ENCODE results near the gene CCL20. TPM values are rescaled to one million over a fixed set of nuclear protein-coding genes. Genes with fewer than 3 reads are reported as not detected.
A peak's percentile ranks its signal among the peaks of the same experiment; 100 is the strongest.

The CCL20 gene
- total RNA-seq, 2 experiments from 2014 or later: 5.3 to 7.5 TPM

GRCh38 chr2:227812001-227812400 is 1.6 kb upstream of the CCL20 start:
- Mint-ChIP-seq H3K9me3 (no peaks in the 10 kb centered on the region), H3K4me1 (ENCODE audit: low read depth) (peaks cover 4% of the 10 kb centered on the region), H3K27ac (no peak overlapping the region), H3K36me3 (ENCODE audit: low read depth) (peaks cover 3% of the 10 kb centered on the region), H3K4me3 (no peak overlapping the region), H3K27me3 (peaks cover 7% of the 10 kb centered on the region)
- ChIA-PET CTCF (no interaction called here), POLR2A (no interaction called here)
- ATAC-seq (no peak), DNase-seq (no peak)
- TF ChIP-seq CTCF (IDR thresholded peaks at IDR 0.05): no peak
- intact Hi-C loops (cut with micrococcal nuclease): no loop called here

GRCh38 chr2:227813229-227813561 is 447 bp upstream of the CCL20 start:
- Mint-ChIP-seq H3K9me3 (no peaks in the 10 kb centered on the region), H3K27me3 (peaks cover 7% of the 10 kb centered on the region), H3K27ac (no peak overlapping the region), H3K36me3 (ENCODE audit: low read depth) (peaks cover 3% of the 10 kb centered on the region), H3K4me1 (ENCODE audit: low read depth) (peaks cover 11% of the 10 kb centered on the region), H3K4me3 (no peak overlapping the region)
- intact Hi-C loops (cut with micrococcal nuclease): no loop called here
- POLR2A ChIA-PET: no interaction called here
- CTCF ChIA-PET: interaction anchor here (1.3 kb wide), 1 partner anchor 40 kb away, joined by 4 read pairs; no protein-coding TSS in a partner anchor
- DNase-seq: no peak
- ATAC-seq: no peak
- no peak for TF ChIP-seq CTCF (IDR thresholded peaks at IDR 0.05)

GRCh38 chr2:227815066-227815465 is 1.4 kb downstream of the CCL20 start:
- CTCF ChIA-PET: interaction anchor here (1.0 kb wide), 1 partner anchor 49 kb away, joined by 3 read pairs; no protein-coding TSS in a partner anchor
- DNase-seq (no peak), ATAC-seq (no peak)
- POLR2A ChIA-PET: no interaction called here
- no peaks in the 10 kb centered on the region for H3K9me3 Mint-ChIP-seq
- H3K4me1 Mint-ChIP-seq (ENCODE audit: low read depth): peaks cover 18% of the 10 kb centered on the region
- H3K36me3 Mint-ChIP-seq (ENCODE audit: low read depth): no peaks in the 10 kb centered on the region
- H3K4me3 Mint-ChIP-seq: no peak overlapping the region
- intact Hi-C loops (cut with micrococcal nuclease): no loop called here
- H3K27me3 Mint-ChIP-seq: peaks cover 7% of the 10 kb centered on the region
- no peak for TF ChIP-seq CTCF (IDR thresholded peaks at IDR 0.05)
- H3K27ac Mint-ChIP-seq: no peak overlapping the region

GRCh38 chr2:227816507-227817294 is 3.1 kb downstream of the CCL20 start:
- no peak for TF ChIP-seq CTCF (IDR thresholded peaks at IDR 0.05)
- H3K27me3 Mint-ChIP-seq: peaks cover 9% of the 10 kb centered on the region

GRCh38 chr2:227817336-227817735 is 3.7 kb downstream of the CCL20 start:
- ChIA-PET POLR2A (no interaction called here), CTCF (interaction anchor here (1.1 kb wide), 1 partner anchor 12 kb away, joined by 5 read pairs; no protein-coding TSS in a partner anchor)
- Mint-ChIP-seq H3K36me3 (ENCODE audit: low read depth) (no peaks in the 10 kb centered on the region), H3K4me3 (no peak overlapping the region), H3K27me3 (peaks cover 11% of the 10 kb centered on the region), H3K9me3 (no peaks in the 10 kb centered on the region), H3K4me1 (ENCODE audit: low read depth) (peaks cover 18% of the 10 kb centered on the region), H3K27ac (peak overlapping the region; percentile 75)
- TF ChIP-seq CTCF (IDR thresholded peaks at IDR 0.05): no peak
- no peak for DNase-seq
- no peak for ATAC-seq
- intact Hi-C loops (cut with micrococcal nuclease): no loop called here

More at GRCh38 chr2:227816507-227817294, 3.1 kb downstream of the CCL20 start:
- no peak for ATAC-seq
- H3K27ac Mint-ChIP-seq: no peak overlapping the region
- peaks cover 18% of the 10 kb centered on the region for H3K4me1 Mint-ChIP-seq (ENCODE audit: low read depth)
- POLR2A ChIA-PET: no interaction called here
- intact Hi-C loops (cut with micrococcal nuclease): no loop called here
- H3K4me3 Mint-ChIP-seq: no peak overlapping the region
- no peaks in the 10 kb centered on the region for H3K36me3 Mint-ChIP-seq (ENCODE audit: low read depth)
- no peaks in the 10 kb centered on the region for H3K9me3 Mint-ChIP-seq
- no peak for DNase-seq
- CTCF ChIA-PET: interaction anchor here (1.1 kb wide), 1 partner anchor 12 kb away, joined by 5 read pairs; no protein-coding TSS in a partner anchor

Measured in activated CD8-positive, alpha-beta T cell treated with anti-CD3 and anti-CD28 coated beads for 36 hours (primary cell).